AG04450 (cell line): ENCODE data around the gene TMEM88. TPM values are rescaled to one million over a fixed set of nuclear protein-coding genes. Genes with fewer than 3 reads are reported as not detected.
A peak's percentile ranks its signal among the peaks of the same experiment; 100 is the strongest.

ENCODE experiments used
- CTCF ChIA-PET: fragments of 300-600, 350-600 bp; formaldehyde crosslinking; extraction: SDS; loops from one replicate; lab custom pipeline; 2022; ENCODE audit warnings: antibody characterized with exemption, inconsistent platforms; lab: Charles Lee
- POLR2A ChIA-PET: fragments of 350-600 bp; formaldehyde crosslinking; extraction: SDS; loops from one replicate; lab custom pipeline; 2021; ENCODE audit warnings: antibody characterized with exemption, inconsistent platforms; lab: Yijun Ruan, JAX
- DNase-seq: peaks from one replicate; pipeline ENCODE4 v3.0.0-alpha.2; 2011; ENCODE audit warnings: low read depth, low spot score
- H3K27ac ChIP-seq: one replicate; pipeline ENCODE4 v1.5.1; 2012; ENCODE audit warnings: low read depth, low read length, control low read depth
- H3K27me3 ChIP-seq: one replicate; pipeline ENCODE4 v1.6.0; 2012; ENCODE audit warnings: low read length; ENCODE audit not compliant: control insufficient read depth, insufficient read depth
- H3K4me3 ChIP-seq: 2 replicates; pipeline ENCODE4 v1.5.1; 2011; ENCODE audit warnings: mild to moderate bottlenecking, low read depth, low read length, control low read depth
- H3K9me3 ChIP-seq: 2 replicates; pipeline ENCODE4 v1.5.1; 2012; ENCODE audit warnings: low read length; ENCODE audit not compliant: control insufficient read depth, insufficient read depth
- CTCF ChIP-seq: IDR thresholded peaks from 2 replicates; pipeline ENCODE4 v1.5.1; 2011; ENCODE audit warnings: low read depth, low read length, control low read depth, inconsistent platforms
- polyA plus RNA-seq: library from polyadenylated mRNA; depleted of rRNA; stranded (reverse); fragments of >200 nt; gene quantifications from 2 replicates; pipeline ENCODE4 v1.2.3, GENCODE V29; 2011

The TMEM88 gene
- polyA plus RNA-seq, 1 experiment, result 0.29 TPM

DNA sequence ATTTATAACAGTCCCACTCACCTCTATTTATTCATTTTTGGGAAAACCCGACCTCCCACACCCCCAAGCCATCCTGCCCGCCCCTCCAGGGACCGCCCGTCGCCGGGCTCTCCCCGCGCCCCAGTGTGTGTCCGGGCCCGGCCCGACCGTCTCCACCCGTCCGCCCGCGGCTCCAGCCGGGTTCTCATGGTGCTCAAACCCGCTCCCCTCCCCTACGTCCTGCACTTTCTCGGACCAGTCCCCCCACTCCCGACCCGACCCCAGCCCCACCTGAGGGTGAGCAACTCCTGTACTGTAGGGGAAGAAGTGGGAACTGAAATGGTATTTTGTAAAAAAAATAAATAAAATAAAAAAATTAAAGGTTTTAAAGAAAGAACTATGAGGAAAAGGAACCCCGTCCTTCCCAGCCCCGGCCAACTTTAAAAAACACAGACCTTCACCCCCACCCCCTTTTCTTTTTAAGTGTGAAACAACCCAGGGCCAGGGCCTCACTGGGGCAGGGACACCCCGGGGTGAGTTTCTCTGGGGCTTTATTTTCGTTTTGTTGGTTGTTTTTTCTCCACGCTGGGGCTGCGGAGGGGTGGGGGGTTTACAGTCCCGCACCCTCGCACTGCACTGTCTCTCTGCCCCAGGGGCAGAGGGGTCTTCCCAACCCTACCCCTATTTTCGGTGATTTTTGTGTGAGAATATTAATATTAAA lies 638 bp upstream of the TMEM88 start:
- DNase-seq, result no peak
- Histone ChIP-seq H3K27me3 (no peaks in the 10 kb centered on the region), H3K4me3 (no peak overlapping the region), H3K9me3 (no peaks in the 10 kb centered on the region; the same call in 1 of the 2 replicates), H3K27ac (no peak overlapping the region)
- no peak for TF ChIP-seq CTCF
- POLR2A ChIA-PET, result no interaction called here
- CTCF ChIA-PET, result interaction anchor here (0.9 kb wide), 1 partner anchor 19 kb away, joined by 3 read pairs; no protein-coding TSS in a partner anchor

GRCh38 chr17:7855660-7856010 lies 769 bp downstream of the TMEM88 start:
- no peak for TF ChIP-seq CTCF
- CTCF ChIA-PET, result no interaction called here
- POLR2A ChIA-PET, result interaction anchor here (1.0 to 2.3 kb wide), 2 partner anchors 13 to 22 kb away, joined by 3 to 16 read pairs; partner anchors contain the start of gene KDM6B
- Histone ChIP-seq H3K4me3 (peak overlapping the region; percentile 81; the same call in 1 of the 2 replicates), H3K27ac (peak overlapping the region; percentile 91), H3K9me3 (no peaks in the 10 kb centered on the region; the same call in 1 of the 2 replicates), H3K27me3 (no peaks in the 10 kb centered on the region)
- no peak for DNase-seq

DNA sequence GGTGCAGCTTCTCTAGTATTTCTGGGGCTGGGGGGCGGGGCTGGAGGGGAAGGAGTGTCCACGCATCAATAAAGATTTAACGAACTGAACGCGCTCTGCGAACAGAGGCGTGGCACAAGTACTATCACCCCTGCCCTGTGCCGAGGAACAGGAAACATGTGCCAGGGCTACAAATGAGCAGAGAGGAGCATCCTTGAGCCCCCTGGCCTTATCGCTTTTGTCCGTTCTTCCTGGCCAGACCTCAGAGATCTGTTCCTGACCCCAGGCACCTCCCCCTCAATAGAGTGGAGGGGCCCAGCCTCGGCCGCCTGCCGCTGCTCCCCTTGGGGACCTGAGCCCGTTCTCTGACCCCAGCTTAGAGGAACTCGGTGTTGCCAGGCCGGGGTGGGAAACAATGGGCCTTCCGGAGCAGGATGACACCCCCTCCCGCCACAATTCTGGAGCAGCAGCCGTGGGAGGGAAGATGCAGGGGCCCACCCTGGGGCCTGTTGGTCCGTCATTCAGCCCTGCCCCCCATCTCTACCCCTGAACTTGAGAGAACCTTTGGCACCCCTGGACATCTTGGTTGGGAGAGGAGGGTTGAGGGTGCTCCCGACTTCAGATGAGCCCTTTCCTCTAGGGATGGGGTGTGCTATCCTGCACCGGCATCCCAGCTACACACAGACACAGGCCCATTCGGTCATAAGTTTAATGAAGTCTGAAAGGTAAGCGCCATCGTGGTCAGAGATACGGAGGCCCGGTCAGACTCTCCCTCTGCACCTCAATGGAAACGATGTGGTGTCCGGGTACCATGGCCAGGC lies 1.3 kb downstream of the TMEM88 start:
- Histone ChIP-seq H3K4me3 (peak overlapping the region; percentile 81), H3K9me3 (no peaks in the 10 kb centered on the region; the same call in 1 of the 2 replicates), H3K27ac (peak overlapping the region; percentile 91), H3K27me3 (no peaks in the 10 kb centered on the region)
- CTCF ChIA-PET, result interaction anchor here (1.1 to 1.2 kb wide), 3 partner anchors 37 to 134 kb away, joined by 3 to 6 read pairs (median 3); no protein-coding TSS in a partner anchor
- POLR2A ChIA-PET, result interaction anchor here (0.9 to 2.3 kb wide), 8 partner anchors 11 to 170 kb away, joined by 3 to 30 read pairs (median 8); partner anchors contain the start of genes CHD3, KDM6B, RNF227 and TP53
- no peak for DNase-seq
- no peak for TF ChIP-seq CTCF

DNA sequence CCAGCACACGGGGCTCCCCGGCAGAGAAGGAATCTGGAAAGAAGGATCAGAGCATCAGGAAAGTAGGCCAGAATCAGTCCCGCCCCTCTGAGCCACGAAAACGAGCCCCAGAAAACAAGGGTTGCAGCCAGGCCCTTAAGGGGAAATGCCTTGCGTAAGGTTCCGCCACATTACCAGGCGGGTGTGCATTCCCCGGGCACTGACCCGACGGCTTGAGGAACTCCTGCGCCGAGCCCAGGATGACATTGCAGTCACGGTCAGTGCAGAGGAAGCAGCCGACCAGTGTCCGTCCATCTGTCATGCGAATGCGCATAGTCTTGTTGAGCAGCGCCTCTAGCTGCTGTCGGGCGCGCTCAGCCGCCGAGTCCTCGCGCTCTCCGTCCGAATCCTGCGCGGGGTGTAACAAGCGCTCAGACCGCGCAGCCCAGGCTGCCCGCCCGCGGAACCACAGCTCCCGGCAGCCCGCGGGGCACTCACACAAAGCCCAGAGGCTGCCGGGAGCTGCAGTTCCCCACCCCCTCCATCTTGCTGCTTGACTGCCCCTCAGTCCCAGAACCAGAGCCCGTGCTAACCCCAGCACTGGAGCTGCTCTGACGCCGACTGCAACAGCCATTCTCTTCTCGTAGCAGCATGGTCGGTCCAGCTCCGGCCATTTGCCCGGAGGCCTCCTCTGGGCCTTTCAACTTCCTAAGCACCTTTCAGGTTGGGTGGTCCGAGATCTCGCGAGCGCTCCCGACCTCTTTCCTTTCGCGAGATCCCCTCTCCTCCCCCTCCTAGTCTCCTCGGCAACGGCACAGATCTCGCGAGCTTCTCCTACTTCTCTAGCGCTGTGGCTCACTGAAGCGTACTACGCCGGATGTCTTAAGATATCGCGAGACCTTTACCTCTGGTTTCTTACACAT lies 2.2 kb downstream of the TMEM88 start, which contains the start of gene NAA38:
Gene NAA38, minus strand, starts transcription at position 749 of the 902 bp plus-strand sequence. Its CDS starts 96 bp downstream, at position 653.
- DNase-seq, result peak; percentile 99
- H3K27ac ChIP-seq, result peak within 1 kb of the TSS; percentile 91
- CTCF ChIA-PET, result interaction anchor here (0.7 to 1.2 kb wide), 8 partner anchors 12 to 133 kb away, joined by 3 to 6 read pairs (median 4); partner anchors contain the start of gene KDM6B
- peak; percentile 55 for TF ChIP-seq CTCF
- H3K4me3 ChIP-seq, result peak within 1 kb of the TSS; percentile 81
- POLR2A ChIA-PET, result interaction anchor here (0.6 to 2.3 kb wide), 12 partner anchors 10 to 281 kb away, joined by 3 to 30 read pairs (median 5); partner anchors contain the start of genes CHD3, CNTROB, KDM6B and RNF227
- no peaks in the 10 kb centered on the region; the same call in 1 of the 2 replicates for H3K9me3 ChIP-seq
- no peaks in the 10 kb centered on the region for H3K27me3 ChIP-seq
